Stimulated activated CD4-positive, alpha-beta T cell treated with anti-CD3 and anti-CD28 coated beads, Interleukin-1b, Interleukin-23, amount 100 ng/mL, for 4 hours (primary cell): ENCODE data around the gene PRAMEF11.
"Not testable (repeated sequence)": the region's sequence is repeated elsewhere in the genome, so short reads cannot be mapped to it uniquely, and the experiment has no call there.

Experiments
- DNase-seq, 2 donors: peaks; one replicate each; pipeline ENCODE4 v3.0.0-alpha.2; 2020; ENCODE audit warnings: low read depth in 2 of 2

PRAMEF11 gene

GRCh38 chr1:12831310-12831709 lies at the start of gene PRAMEF11:
TSS of gene PRAMEF11 (minus strand) at chr1:12831410. CDS start at chr1:12828789, 2,621 bp downstream.
- not testable (repeated sequence) for DNase-seq

GRCh38 chr1:12878453-12878852 lies 47.2 kb upstream of the PRAMEF11 start:
- DNase-seq = not testable (repeated sequence)

GRCh38 chr1:12863131-12863880 lies 32.1 kb upstream of the PRAMEF11 start:
- not testable (repeated sequence) for DNase-seq

- DNase-seq = not testable (repeated sequence)
These were observed 25.6 kb upstream of the PRAMEF11 start, which contains the start of gene PRAMEF2 for GRCh38 chr1:12856786-12857185. TSS of gene PRAMEF2 (plus strand) at chr1:12857086. CDS start at chr1:12859010, 1,924 bp downstream.

- DNase-seq = no peak
These were observed 20.6 kb upstream of the PRAMEF11 start for GRCh38 chr1:12851779-12852178.

- not testable (repeated sequence) for DNase-seq
These were observed 17.4 kb upstream of the PRAMEF11 start, which contains the start of gene HNRNPCL1 for GRCh38 chr1:12848620-12849019. TSS of gene HNRNPCL1 (minus strand) at chr1:12848720. CDS start at chr1:12848289, 431 bp downstream.

DNA sequence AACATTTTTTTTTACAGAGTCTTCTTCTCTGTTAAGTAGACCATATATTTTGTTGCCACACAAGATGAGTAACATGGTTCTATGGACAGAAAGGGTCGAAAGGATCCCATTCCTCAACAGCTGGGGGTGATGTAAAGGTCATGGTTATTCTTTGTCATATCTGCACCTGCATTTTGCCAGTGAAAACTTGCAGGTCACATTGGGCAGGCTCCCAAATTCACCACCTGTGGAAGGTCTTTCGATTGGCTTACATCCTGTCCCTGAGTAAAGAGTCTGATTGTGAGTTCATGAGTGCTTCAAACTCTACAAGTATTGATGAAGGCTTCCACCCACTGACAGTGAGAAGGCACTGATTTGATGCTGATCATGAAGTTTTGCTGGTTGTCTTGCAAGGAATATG lies 2.0 kb upstream of the PRAMEF11 start:
- DNase-seq = not testable (repeated sequence)

GRCh38 chr1:12819061-12819460 lies 12.1 kb downstream of the PRAMEF11 start:
- DNase-seq = not testable (repeated sequence)

- no peak for DNase-seq
These were observed 19.8 kb downstream of the PRAMEF11 start for GRCh38 chr1:12811409-12811784.

GRCh38 chr1:12810691-12811408 lies 20.4 kb downstream of the PRAMEF11 start:
- DNase-seq = no peak

- no peak for DNase-seq
These were observed 21.3 kb downstream of the PRAMEF11 start for GRCh38 chr1:12809933-12810332.

- DNase-seq = no peak
These were observed 31.5 kb downstream of the PRAMEF11 start for GRCh38 chr1:12799730-12800129.

GRCh38 chr1:12798911-12799310 lies 32.3 kb downstream of the PRAMEF11 start:
- no peak for DNase-seq

DNA sequence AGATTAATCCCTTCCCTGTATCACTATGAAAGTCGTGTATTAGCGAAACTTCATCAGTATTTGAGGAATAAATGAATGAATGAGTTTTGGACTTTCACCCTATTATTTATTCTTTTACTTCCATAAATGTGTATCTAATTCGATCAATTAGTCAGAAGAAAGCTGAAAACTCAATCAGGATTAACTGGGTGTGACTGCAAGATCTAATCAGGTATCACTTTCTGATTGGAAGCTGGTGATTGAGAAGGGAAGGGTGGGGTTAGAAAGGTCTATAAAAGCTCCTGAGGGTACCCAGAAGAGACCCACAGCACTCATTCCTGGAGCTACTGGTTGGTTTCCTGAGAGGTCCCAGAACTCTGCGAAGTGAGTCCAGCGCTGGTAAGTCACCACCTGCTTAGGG lies 40.1 kb downstream of the PRAMEF11 start, which contains the start of gene PRAMEF1:
Gene PRAMEF1, plus strand, starts transcription at position 301 of the 400 bp plus-strand sequence. CDS start 1,831 bp downstream, outside the sequence.
- DNase-seq = not testable (repeated sequence)

DNA sequence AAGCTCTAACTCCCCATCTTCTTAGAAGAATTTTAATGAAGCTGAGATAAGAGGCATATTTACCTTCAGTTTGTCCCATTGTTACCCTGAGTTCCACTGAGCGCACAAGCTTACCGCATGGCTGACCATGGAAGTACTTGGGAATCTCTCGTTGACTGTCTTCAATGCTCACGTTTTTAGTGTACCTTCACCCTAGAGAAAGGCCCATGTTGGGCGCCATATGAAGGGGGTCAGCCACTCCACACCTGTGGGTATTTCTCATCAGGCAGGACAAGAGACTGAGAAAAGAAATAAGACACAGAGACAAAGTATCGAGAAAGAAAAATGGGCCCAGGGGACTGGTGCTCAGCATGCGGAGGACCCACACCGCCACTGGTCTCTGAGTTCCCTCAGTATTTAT lies 46.5 kb downstream of the PRAMEF11 start:
- not testable (repeated sequence) for DNase-seq

DNA sequence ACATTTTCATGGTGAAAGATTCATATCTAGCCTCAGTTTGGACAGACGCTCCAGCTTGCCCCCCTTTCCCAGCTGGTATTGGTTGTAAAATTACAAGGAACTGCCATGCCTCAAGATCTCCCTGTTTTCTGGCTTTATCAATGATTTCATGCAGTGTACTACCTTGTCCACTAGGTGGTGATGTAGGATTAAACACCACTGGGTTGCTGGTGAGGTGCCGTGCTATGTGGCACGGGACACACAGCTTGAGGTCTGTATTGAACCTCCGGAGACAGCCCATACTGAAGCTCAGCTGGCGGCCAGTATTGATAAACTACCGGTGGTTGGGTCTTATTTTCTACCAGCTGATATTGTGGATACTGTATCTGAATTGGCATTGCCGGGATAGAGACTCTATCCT lies 47.4 kb downstream of the PRAMEF11 start:
- not testable (repeated sequence) for DNase-seq

DNA sequence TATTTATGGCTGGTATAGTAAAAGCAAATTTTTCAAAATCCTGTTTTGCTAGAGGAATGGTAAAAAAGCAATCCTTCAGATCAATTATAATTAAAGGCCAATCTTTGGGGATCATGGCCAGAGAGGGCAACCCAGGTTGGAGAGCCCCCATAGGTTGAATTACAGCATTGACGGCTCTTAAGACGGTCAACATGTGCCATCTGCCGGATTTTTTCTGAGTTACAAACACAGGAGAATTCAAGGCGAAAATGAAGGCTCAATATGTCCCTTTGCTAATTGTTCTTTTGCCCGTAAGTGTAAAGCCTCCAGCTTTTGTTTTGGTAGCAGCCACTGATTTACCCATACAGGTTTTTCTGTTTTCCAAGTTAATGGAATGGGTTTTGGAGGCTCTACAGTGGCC lies 49.7 kb downstream of the PRAMEF11 start:
- DNase-seq = not testable (repeated sequence)

DNA sequence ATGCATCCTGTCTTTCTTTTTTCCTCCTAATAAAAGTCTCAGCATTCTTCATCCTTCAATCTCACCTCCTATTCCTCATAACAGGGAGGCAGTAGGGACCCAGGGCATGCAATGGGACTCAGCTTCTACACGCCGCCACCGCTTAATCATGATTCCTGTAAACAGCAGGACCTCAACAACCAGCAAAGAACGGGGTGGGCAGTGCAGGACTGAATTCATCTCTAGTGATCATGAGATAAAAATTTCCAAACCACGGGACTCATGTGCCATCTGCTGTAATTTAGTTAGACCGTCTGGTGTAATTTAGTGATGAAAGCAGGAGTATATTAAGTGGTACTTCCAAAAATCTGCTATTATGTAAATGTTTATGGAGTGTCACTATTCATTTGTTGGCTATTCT lies 52.3 kb downstream of the PRAMEF11 start:
- no peak for DNase-seq

DNA sequence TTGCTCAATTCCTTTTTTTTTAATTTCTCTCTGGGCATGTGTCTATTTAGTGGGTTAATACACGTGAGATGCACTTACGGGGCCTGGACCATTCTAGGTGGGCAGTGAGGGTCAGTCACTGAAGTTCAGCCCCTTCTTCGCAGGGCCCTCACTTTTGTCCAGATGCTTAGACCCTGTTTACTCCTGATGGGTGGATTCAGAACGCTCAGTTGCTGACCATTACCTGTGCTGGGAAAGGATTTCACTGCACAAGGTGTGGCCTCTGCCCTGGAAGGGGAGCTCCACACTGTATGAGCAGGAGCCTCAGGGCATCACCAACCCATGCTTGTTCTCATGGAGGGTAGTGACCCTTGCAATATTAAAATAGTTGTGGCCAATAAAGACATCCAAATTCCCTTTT lies 53.1 kb downstream of the PRAMEF11 start:
- DNase-seq = no peak

DNA sequence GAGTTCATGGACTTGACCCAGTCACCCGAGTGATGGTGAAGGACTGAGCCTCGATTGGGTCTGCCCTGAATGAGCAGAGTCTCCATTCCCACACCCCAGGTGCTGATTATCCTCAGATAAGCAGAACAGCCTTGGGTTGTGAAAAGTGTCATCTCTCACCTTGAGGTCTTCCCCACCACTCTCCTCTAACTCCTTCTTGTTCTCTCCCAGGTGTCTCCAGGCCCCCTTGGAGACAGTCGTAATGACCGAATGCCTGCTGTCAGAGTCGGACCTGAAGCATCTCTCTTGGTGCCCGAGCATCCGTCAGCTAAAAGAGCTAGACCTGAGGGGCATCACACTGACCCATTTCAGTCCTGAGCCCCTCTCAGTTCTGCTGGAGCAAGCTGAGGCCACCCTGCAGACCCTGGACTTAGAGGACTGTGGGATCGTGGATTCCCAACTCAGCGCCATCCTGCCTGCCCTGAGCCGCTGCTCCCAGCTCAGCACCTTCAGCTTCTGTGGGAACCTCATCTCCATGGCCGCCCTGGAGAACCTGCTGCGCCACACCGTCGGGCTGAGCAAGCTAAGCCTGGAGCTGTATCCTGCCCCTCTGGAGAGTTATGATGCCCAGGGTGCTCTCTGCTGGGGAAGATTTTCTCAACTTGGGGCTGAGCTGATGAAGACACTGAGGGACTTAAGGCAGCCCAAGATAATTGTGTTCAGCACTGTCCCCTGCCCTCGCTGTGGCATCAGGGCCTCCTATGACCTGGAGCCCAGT lies 54.2 kb downstream of the PRAMEF11 start:
- no peak for DNase-seq

GRCh38 chr1:12775443-12775842 lies 55.8 kb downstream of the PRAMEF11 start:
- DNase-seq = no peak

DNA sequence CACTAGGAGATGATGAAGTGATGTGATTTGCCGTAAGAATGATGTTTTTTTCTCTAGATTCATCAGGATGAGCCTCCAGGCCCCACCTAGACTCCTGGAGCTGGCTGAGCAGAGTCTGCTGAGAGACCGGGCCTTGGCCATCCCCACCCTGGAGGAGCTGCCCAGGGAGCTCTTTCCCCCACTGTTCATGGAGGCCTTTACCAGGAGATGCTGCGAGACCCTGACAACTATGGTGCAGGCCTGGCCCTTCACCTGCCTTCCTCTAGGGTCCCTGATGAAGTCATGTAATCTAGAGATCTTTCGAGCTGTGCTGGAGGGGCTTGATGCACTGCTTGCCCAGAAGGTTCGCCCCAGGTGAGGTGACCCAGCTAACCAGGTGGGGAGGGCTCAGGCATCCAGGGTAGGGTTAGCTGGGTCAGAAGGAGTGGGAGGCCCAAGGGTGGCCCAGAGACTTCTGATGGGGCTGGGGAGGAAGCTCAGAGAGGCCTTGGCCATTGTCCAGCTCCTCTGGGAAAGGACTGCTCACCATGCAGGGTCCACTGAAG lies 56.3 kb downstream of the PRAMEF11 start:
- no peak for DNase-seq
